ENCODE measurements around the gene MAK.
A peak's percentile ranks its signal among the peaks of the same experiment; 100 is the strongest.
"Not testable (repeated sequence)": the region's sequence is repeated elsewhere in the genome, so short reads cannot be mapped to it uniquely, and the experiment has no call there.

The MAK gene

GRCh38 chr6:10831609-10832008, 6.7 kb downstream of the MAK start:
- no peak for TF ChIP-seq CTCF (conservative IDR thresholded peaks at IDR 0.05; ENCODE audit: low read depth, low read length)
- no peak for DNase-seq (ENCODE audit: low read depth)
- no peak overlapping the region for H3K4me3 ChIP-seq (ENCODE audit: low read depth, low read length)

- TF ChIP-seq CTCF (conservative IDR thresholded peaks at IDR 0.05; ENCODE audit: low read depth, low read length) = no peak
- no peak for DNase-seq (ENCODE audit: low read depth)
- H3K4me3 ChIP-seq (ENCODE audit: low read depth, low read length) = no peak overlapping the region
Measured at GRCh38 chr6:10824819-10825218, 13.5 kb downstream of the MAK start.

- no peak for DNase-seq (ENCODE audit: low read depth)
- no peak for TF ChIP-seq CTCF (conservative IDR thresholded peaks at IDR 0.05; ENCODE audit: low read depth, low read length)
- H3K4me3 ChIP-seq (ENCODE audit: low read depth, low read length) = no peak overlapping the region
Measured at GRCh38 chr6:10824297-10824696, 14.0 kb downstream of the MAK start.

GRCh38 chr6:10814176-10814575, 24.2 kb downstream of the MAK start:
- DNase-seq (ENCODE audit: low read depth); H3K4me3 ChIP-seq (ENCODE audit: low read depth, low read length): not testable (repeated sequence)

GRCh38 chr6:10809098-10809497, 29.2 kb downstream of the MAK start:
- no peak for DNase-seq (ENCODE audit: low read depth)
- TF ChIP-seq CTCF (conservative IDR thresholded peaks at IDR 0.05; ENCODE audit: low read depth, low read length) = no peak
- no peak overlapping the region for H3K4me3 ChIP-seq (ENCODE audit: low read depth, low read length)

DNA sequence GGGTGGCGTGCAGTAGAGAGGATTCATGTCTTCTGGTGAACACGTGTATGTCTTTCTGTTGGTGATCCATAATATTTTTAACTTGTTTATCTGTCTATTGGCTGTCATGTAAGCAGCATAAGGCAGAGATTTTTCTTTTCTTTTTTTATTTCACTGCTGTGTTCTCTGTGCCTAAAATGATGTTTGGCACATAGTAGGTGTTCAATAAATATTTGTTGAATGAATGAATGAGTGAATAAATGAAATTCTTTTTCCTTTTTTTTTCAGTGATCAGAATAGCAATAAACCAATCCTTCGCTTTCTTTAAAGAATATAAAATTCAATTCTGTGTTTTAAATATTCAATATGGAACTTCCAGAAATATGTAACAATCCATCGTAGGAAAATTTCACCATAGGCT, 30.0 kb downstream of the MAK start:
- no peak for TF ChIP-seq CTCF (conservative IDR thresholded peaks at IDR 0.05; ENCODE audit: low read depth, low read length)
- no peak overlapping the region for H3K4me3 ChIP-seq (ENCODE audit: low read depth, low read length)
- no peak for DNase-seq (ENCODE audit: low read depth)

- no peak overlapping the region for H3K4me3 ChIP-seq (ENCODE audit: low read depth, low read length)
- peak; percentile 75 for DNase-seq (ENCODE audit: low read depth)
- TF ChIP-seq CTCF (conservative IDR thresholded peaks at IDR 0.05; ENCODE audit: low read depth, low read length) = peak; percentile 100
Measured at GRCh38 chr6:10801224-10801848, 37.0 kb downstream of the MAK start.
